Activated CD8-positive, alpha-beta T cell treated with anti-CD3 and anti-CD28 coated beads for 36 hours (primary cell): ENCODE measurements around the gene BACE1. TPM values are rescaled to one million over a fixed set of nuclear protein-coding genes. Genes with fewer than 3 reads are reported as not detected.

Experiments used
- ATAC-seq: fragments of 200-7000 bp; cut with Tn5 transposase; one replicate; pipeline ENCODE4 v1.10.0; 2021; ENCODE audit warnings: mild to moderate bottlenecking, moderate library complexity
- CTCF ChIA-PET: fragments of 350-600 bp; sonication (Branson Sonifier 250); formaldehyde crosslinking; loops from one replicate; lab custom pipeline; 2021; ENCODE audit warnings: antibody characterized with exemption; lab: Charles Lee
- POLR2A ChIA-PET: fragments of 350-600 bp; sonication (Branson Sonifier 250); formaldehyde crosslinking; loops from one replicate; lab custom pipeline; 2021; ENCODE audit warnings: antibody characterized with exemption; lab: Charles Lee
- DNase-seq: peaks from one replicate; pipeline ENCODE4 v3.0.0-alpha.2; 2020
- H3K27ac Mint-ChIP-seq: one replicate; pipeline ENCODE4 v1.8.0; 2021; ENCODE audit warnings: mild to moderate bottlenecking, mixed read lengths
- H3K27me3 Mint-ChIP-seq: one replicate; pipeline ENCODE4 v1.8.0; 2021; ENCODE audit warnings: mixed read lengths
- H3K36me3 Mint-ChIP-seq: one replicate; pipeline ENCODE4 v1.8.0; 2021; ENCODE audit warnings: low read depth, mixed read lengths
- H3K4me1 Mint-ChIP-seq: one replicate; pipeline ENCODE4 v1.8.0; 2021; ENCODE audit warnings: low read depth, mixed read lengths
- H3K4me3 Mint-ChIP-seq: one replicate; pipeline ENCODE4 v1.8.0; 2021; ENCODE audit warnings: mild to moderate bottlenecking, moderate library complexity, mixed read lengths
- H3K9me3 Mint-ChIP-seq: one replicate; pipeline ENCODE4 v1.8.0; 2021; ENCODE audit warnings: mixed read lengths
- intact Hi-C: fragments of 100-400 bp; cut with micrococcal nuclease; formaldehyde crosslinking; loops from one replicate; pipeline ENCODE4 v1.10.0; 2022
- total RNA-seq, 2 experiments: library from RNA; stranded (reverse); gene quantifications; one replicate each; pipeline ENCODE4 v1.2.3, GENCODE V29; 2021
- TF ChIP-seq, protein P1 (sequence below): fragments of 200-600 bp; IDR thresholded peaks from one replicate; pipeline ENCODE4 v1.8.0; 2022; ENCODE audit warnings: antibody characterized with exemption, mild to moderate bottlenecking

Gene BACE1
- total RNA-seq, 2 experiments from 2014 or later = 0.97 to 1.5 TPM

- TF ChIP-seq, protein P1, sequence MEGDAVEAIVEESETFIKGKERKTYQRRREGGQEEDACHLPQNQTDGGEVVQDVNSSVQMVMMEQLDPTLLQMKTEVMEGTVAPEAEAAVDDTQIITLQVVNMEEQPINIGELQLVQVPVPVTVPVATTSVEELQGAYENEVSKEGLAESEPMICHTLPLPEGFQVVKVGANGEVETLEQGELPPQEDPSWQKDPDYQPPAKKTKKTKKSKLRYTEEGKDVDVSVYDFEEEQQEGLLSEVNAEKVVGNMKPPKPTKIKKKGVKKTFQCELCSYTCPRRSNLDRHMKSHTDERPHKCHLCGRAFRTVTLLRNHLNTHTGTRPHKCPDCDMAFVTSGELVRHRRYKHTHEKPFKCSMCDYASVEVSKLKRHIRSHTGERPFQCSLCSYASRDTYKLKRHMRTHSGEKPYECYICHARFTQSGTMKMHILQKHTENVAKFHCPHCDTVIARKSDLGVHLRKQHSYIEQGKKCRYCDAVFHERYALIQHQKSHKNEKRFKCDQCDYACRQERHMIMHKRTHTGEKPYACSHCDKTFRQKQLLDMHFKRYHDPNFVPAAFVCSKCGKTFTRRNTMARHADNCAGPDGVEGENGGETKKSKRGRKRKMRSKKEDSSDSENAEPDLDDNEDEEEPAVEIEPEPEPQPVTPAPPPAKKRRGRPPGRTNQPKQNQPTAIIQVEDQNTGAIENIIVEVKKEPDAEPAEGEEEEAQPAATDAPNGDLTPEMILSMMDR = no peak
- intact Hi-C loops = no loop called here
- H3K9me3 Mint-ChIP-seq = no peaks in the 10 kb centered on the region
- no peak overlapping the region for H3K27ac Mint-ChIP-seq
- H3K4me1 Mint-ChIP-seq = peaks cover 4% of the 10 kb centered on the region
- DNase-seq (no peak), ATAC-seq (no peak)
- ChIA-PET CTCF (no interaction called here), POLR2A (no interaction called here)
- H3K36me3 Mint-ChIP-seq = peaks cover 12% of the 10 kb centered on the region
- no peaks in the 10 kb centered on the region for H3K27me3 Mint-ChIP-seq
- no peak overlapping the region for H3K4me3 Mint-ChIP-seq
These were observed 57.5 kb downstream of the BACE1 start for GRCh38 chr11:117258576-117258975.

- peaks cover 16% of the 10 kb centered on the region for H3K36me3 Mint-ChIP-seq
- no peak overlapping the region for H3K27ac Mint-ChIP-seq
- CTCF ChIA-PET = no interaction called here
These were observed 59.5 kb downstream of the BACE1 start for GRCh38 chr11:117256573-117256972.

GRCh38 chr11:117255966-117256365, 60.1 kb downstream of the BACE1 start:
- CTCF ChIA-PET = no interaction called here
- Mint-ChIP-seq H3K4me1 (peaks cover 4% of the 10 kb centered on the region), H3K27me3 (no peaks in the 10 kb centered on the region), H3K9me3 (no peaks in the 10 kb centered on the region), H3K27ac (no peak overlapping the region), H3K4me3 (no peak overlapping the region), H3K36me3 (peaks cover 16% of the 10 kb centered on the region)
- intact Hi-C loops = no loop called here
- DNase-seq (no peak), ATAC-seq (no peak)
- POLR2A ChIA-PET = no interaction called here
- TF ChIP-seq, protein P1 = no peak

More at GRCh38 chr11:117256573-117256972, 59.5 kb downstream of the BACE1 start:
- Mint-ChIP-seq H3K27me3 (no peaks in the 10 kb centered on the region), H3K9me3 (no peaks in the 10 kb centered on the region), H3K4me1 (peaks cover 4% of the 10 kb centered on the region), H3K4me3 (no peak overlapping the region)
- no peak for ATAC-seq
- TF ChIP-seq, protein P1 = no peak
- intact Hi-C loops = no loop called here
- DNase-seq = no peak
- POLR2A ChIA-PET = no interaction called here

DNA sequence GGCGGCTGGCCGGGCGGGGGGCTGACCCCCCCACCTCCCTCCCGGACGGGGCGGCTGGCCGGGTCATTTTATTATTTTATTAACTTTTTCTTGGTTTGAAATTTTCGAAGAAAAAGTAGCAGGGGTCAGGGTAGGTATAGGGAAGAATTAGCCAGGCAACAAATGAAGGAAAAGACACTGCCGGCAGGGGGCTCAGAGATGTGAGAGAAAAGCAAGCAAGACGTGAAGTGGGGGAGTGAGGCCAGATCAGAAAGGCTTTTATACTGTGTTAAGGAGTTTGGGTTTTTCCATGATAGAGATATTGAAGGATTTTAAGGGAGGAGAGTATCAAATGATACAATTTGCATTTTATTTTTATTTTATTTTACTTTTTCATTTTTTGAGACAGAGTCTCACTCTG, 64.5 kb downstream of the BACE1 start:
- ATAC-seq (no peak), DNase-seq (no peak)
- Mint-ChIP-seq H3K27ac (no peak overlapping the region), H3K36me3 (peaks cover 23% of the 10 kb centered on the region), H3K4me3 (no peak overlapping the region), H3K4me1 (peaks cover 4% of the 10 kb centered on the region), H3K27me3 (no peaks in the 10 kb centered on the region), H3K9me3 (no peaks in the 10 kb centered on the region)
- ChIA-PET CTCF (no interaction called here), POLR2A (no interaction called here)
- intact Hi-C loops = no loop called here
- TF ChIP-seq, protein P1 = no peak

- no peak overlapping the region for H3K27ac Mint-ChIP-seq
- no peak overlapping the region for H3K4me3 Mint-ChIP-seq
- peaks cover 25% of the 10 kb centered on the region for H3K36me3 Mint-ChIP-seq
- TF ChIP-seq, protein P1 = no peak
- no peaks in the 10 kb centered on the region for H3K27me3 Mint-ChIP-seq
- no peaks in the 10 kb centered on the region for H3K4me1 Mint-ChIP-seq
- DNase-seq (no peak), ATAC-seq (no peak)
- no peaks in the 10 kb centered on the region for H3K9me3 Mint-ChIP-seq
- ChIA-PET POLR2A (no interaction called here), CTCF (no interaction called here)
- intact Hi-C loops = no loop called here
These were observed 66.5 kb downstream of the BACE1 start for GRCh38 chr11:117249571-117249970.
